OCI-LY1 (cell line): ENCODE measurements around the gene SMU1.

Experiments
- EZH2 ChIP-seq: fragments of 200-600 bp; sonication (generic), shearing (Covaris generic); IDR thresholded peaks from 2 replicates; pipeline ENCODE4 v1.8.0; 2017; ENCODE audit warnings: borderline replicate concordance, mixed run types, mild to moderate bottlenecking, antibody characterized with exemption, low read length, moderate library complexity, mixed read lengths
- TF ChIP-seq, protein P1 (sequence below): fragments of 200-600 bp; sonication (generic), shearing (Covaris generic); IDR thresholded peaks from 2 replicates; pipeline ENCODE4 v1.5.1; 2017; ENCODE audit warnings: mild to moderate bottlenecking, antibody characterized with exemption, low read length, moderate library complexity, mixed read lengths

DNA sequence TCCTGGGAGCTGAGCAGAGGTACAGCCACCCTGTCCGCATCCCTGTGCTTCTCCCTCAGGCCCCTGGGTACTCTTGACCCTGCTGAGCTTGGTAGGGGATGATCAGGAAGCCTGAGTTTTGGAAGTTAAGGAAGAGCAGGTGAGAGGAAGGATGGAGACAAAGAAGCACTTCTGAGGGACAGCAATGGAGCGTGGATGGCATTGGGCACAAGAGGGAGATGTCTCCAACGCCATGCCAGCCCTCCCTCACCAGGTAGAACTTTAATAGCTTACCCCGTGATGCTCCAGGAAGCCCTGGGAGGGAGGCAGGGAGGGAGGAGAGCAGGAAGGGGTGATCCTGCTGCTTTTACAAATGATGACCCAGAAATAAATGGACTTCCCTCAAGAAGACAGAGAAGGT lies 29.9 kb upstream of the SMU1 start:
- TF ChIP-seq, protein P1, sequence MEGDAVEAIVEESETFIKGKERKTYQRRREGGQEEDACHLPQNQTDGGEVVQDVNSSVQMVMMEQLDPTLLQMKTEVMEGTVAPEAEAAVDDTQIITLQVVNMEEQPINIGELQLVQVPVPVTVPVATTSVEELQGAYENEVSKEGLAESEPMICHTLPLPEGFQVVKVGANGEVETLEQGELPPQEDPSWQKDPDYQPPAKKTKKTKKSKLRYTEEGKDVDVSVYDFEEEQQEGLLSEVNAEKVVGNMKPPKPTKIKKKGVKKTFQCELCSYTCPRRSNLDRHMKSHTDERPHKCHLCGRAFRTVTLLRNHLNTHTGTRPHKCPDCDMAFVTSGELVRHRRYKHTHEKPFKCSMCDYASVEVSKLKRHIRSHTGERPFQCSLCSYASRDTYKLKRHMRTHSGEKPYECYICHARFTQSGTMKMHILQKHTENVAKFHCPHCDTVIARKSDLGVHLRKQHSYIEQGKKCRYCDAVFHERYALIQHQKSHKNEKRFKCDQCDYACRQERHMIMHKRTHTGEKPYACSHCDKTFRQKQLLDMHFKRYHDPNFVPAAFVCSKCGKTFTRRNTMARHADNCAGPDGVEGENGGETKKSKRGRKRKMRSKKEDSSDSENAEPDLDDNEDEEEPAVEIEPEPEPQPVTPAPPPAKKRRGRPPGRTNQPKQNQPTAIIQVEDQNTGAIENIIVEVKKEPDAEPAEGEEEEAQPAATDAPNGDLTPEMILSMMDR = no peak
- no peak for TF ChIP-seq EZH2
